ENCODE data around the gene TRIO.

TRIO gene

DNA sequence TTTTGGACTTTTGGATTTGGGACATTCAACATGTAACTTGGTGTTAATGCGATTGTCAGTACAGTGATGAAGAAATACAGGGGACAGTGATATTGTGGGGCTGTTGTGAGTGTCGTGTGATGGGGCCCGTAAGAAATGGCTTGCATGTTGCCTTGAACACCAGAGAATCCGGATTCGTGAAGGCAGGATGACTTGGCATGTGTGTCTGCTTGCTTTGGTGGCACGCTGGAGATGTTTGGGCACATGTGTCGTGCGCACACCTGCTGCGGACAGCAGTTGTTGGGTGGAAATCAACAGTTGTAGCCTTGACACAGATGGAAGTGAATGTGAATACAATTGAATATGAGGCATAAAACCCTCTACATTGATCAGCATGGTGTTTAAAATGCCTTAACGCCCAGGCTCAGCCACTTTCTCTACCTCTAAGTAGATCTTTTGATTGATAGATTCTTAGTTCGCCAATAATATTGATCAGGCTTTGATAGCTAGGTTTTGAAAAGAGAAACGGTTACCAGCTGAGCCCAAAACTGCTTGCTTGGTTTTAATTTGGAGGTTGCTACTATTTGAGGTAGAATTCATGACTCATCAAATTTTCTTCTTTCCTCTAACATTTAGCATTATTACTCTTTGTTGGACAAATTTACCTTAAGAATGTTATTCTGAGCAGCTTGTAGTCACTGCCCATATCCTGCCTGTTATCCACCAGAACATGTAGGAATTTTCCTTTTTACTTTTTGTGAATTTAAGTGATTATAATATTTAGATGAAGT is 94.4 kb downstream of the TRIO start:
- Histone ChIP-seq H3K4me3 (ENCODE audit: low read depth in 1 of 2, low read length in 2 of 2) (no peak overlapping the region), H3K4me1 (ENCODE audit: insufficient read depth, low read length) (peaks cover 50% of the 10 kb centered on the region), H3K9ac (ENCODE audit: low read length) (no peak overlapping the region), H3K36me3 (ENCODE audit: insufficient read depth, low read length) (no peaks in the 10 kb centered on the region), H3K27ac (ENCODE audit: low read depth, low read length) (no peak overlapping the region), H3K27me3 (ENCODE audit: control insufficient read depth in 1 of 2, insufficient read depth in 2 of 2, low read length in 2 of 2) (no peaks in the 10 kb centered on the region), H3K9me3 (ENCODE audit: low read length) (no peaks in the 10 kb centered on the region)

- Histone ChIP-seq H3K27ac (ENCODE audit: low read depth, low read length) (no peak overlapping the region), H3K27me3 (ENCODE audit: control insufficient read depth in 1 of 2, insufficient read depth in 2 of 2, low read length in 2 of 2) (no peaks in the 10 kb centered on the region), H3K4me3 (ENCODE audit: low read depth in 1 of 2, low read length in 2 of 2) (no peak overlapping the region), H3K4me1 (ENCODE audit: insufficient read depth, low read length) (peaks cover 50% of the 10 kb centered on the region), H3K36me3 (ENCODE audit: insufficient read depth, low read length) (no peaks in the 10 kb centered on the region), H3K9me3 (ENCODE audit: low read length) (no peaks in the 10 kb centered on the region), H3K9ac (ENCODE audit: low read length) (no peak overlapping the region)
These were observed 95.1 kb downstream of the TRIO start for GRCh38 chr5:14238272-14238671.

DNA sequence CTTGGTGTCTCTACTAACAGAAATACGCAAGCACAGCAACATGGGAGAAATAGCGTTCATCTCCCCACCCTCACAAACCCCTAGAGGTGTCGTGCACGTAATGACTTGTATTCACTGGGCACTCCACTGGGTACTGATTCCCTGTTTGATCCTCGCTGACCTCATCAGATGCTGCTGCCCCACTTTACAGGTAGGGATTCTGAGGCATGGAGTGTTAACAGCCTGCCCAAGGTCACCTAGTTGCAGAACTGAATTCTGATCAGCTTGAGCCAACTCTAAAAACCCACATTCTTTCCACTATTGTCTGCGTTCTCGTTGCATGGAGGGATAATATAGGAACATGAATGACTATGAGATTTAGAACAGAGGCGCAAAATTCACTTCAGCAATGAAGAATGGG is 96.3 kb downstream of the TRIO start:
- H3K9me3 ChIP-seq (ENCODE audit: low read length) = no peaks in the 10 kb centered on the region
- no peak overlapping the region for H3K4me3 ChIP-seq (ENCODE audit: low read depth in 1 of 2, low read length in 2 of 2)
- no peaks in the 10 kb centered on the region for H3K36me3 ChIP-seq (ENCODE audit: insufficient read depth, low read length)
- no peaks in the 10 kb centered on the region for H3K27me3 ChIP-seq (ENCODE audit: control insufficient read depth in 1 of 2, insufficient read depth in 2 of 2, low read length in 2 of 2)
- no peak overlapping the region for H3K27ac ChIP-seq (ENCODE audit: low read depth, low read length)
- H3K4me1 ChIP-seq (ENCODE audit: insufficient read depth, low read length) = peaks cover 50% of the 10 kb centered on the region
- H3K9ac ChIP-seq (ENCODE audit: low read length) = no peak overlapping the region

DNA sequence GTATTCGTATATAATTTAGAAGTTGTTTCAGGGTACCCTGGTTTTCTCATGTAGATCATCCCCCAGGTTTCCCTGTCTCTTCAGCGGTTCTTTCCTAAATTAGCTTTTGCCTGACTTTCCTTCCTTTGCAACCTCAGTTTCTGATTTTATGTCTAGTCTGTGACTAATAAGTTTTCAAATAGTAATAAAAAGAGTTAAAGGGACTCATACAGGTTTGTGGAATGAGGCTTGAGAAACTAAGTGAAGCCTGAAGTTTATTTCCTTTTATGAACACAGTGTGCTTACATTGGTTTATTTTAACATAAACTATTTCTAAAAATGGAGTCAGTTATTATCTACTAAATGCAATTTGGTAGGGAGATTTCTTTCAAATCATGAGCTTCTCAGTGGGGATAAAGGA is 96.8 kb downstream of the TRIO start:
- no peaks in the 10 kb centered on the region for H3K36me3 ChIP-seq (ENCODE audit: insufficient read depth, low read length)
- no peak overlapping the region for H3K4me3 ChIP-seq (ENCODE audit: low read depth in 1 of 2, low read length in 2 of 2)
- H3K9me3 ChIP-seq (ENCODE audit: low read length) = no peaks in the 10 kb centered on the region
- no peak overlapping the region for H3K9ac ChIP-seq (ENCODE audit: low read length)
- H3K4me1 ChIP-seq (ENCODE audit: insufficient read depth, low read length) = peaks cover 50% of the 10 kb centered on the region
- H3K27me3 ChIP-seq (ENCODE audit: control insufficient read depth in 1 of 2, insufficient read depth in 2 of 2, low read length in 2 of 2) = no peaks in the 10 kb centered on the region
- no peak overlapping the region for H3K27ac ChIP-seq (ENCODE audit: low read depth, low read length)

- Histone ChIP-seq H3K36me3 (ENCODE audit: insufficient read depth, low read length) (no peaks in the 10 kb centered on the region), H3K9ac (ENCODE audit: low read length) (no peak overlapping the region), H3K4me1 (ENCODE audit: insufficient read depth, low read length) (peaks cover 50% of the 10 kb centered on the region), H3K27ac (ENCODE audit: low read depth, low read length) (no peak overlapping the region), H3K27me3 (ENCODE audit: control insufficient read depth in 1 of 2, insufficient read depth in 2 of 2, low read length in 2 of 2) (no peaks in the 10 kb centered on the region), H3K9me3 (ENCODE audit: low read length) (no peaks in the 10 kb centered on the region), H3K4me3 (ENCODE audit: low read depth in 1 of 2, low read length in 2 of 2) (no peak overlapping the region)
These were observed 97.2 kb downstream of the TRIO start for GRCh38 chr5:14240359-14240758.

DNA sequence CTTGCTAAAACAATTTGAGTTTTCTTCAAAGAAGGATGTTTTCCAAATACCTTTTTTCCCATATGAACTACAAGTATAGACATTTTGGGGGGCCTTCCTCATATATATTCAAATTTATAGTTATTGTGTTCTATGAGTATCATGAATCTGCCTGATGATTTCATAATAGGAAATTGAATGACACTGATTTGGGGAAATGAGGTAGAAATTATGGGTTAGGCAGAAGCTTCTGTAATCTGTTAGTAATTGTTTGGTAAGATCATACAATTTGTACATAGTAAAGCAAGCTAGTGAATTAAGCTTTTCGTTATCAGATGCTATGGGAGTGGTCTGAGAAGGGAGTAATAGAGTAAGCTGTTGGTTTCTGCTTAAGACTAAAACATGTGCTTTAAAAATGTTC is 98.0 kb downstream of the TRIO start:
- Histone ChIP-seq H3K27ac (ENCODE audit: low read depth, low read length) (no peak overlapping the region), H3K4me1 (ENCODE audit: insufficient read depth, low read length) (peaks cover 50% of the 10 kb centered on the region), H3K36me3 (ENCODE audit: insufficient read depth, low read length) (no peaks in the 10 kb centered on the region), H3K4me3 (ENCODE audit: low read depth in 1 of 2, low read length in 2 of 2) (no peak overlapping the region), H3K9ac (ENCODE audit: low read length) (no peak overlapping the region), H3K27me3 (ENCODE audit: control insufficient read depth in 1 of 2, insufficient read depth in 2 of 2, low read length in 2 of 2) (no peaks in the 10 kb centered on the region), H3K9me3 (ENCODE audit: low read length) (no peaks in the 10 kb centered on the region)

DNA sequence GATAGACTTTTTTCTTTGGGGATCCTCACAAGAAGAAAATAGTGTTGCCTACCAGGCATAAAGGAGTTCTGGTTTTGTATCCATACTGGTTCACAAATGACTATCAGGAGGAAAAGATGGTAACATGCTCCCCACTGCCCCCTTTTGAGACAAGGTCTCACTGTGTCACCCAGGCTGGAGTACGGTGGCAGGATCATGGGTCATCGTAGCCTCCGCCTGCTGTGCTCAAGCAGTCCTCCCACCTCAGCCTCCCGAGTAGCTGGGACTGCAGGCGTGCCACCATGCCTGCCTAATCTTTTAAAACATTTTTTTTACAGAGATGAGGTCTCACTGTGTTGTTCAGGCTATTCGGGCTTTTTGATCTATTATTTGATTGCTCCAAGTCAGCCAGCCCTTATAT is 99.3 kb downstream of the TRIO start:
- Histone ChIP-seq H3K4me3 (ENCODE audit: low read depth in 1 of 2, low read length in 2 of 2) (no peak overlapping the region), H3K4me1 (ENCODE audit: insufficient read depth, low read length) (peaks cover 45% of the 10 kb centered on the region), H3K27ac (ENCODE audit: low read depth, low read length) (no peak overlapping the region), H3K9ac (ENCODE audit: low read length) (no peak overlapping the region), H3K9me3 (ENCODE audit: low read length) (no peaks in the 10 kb centered on the region), H3K36me3 (ENCODE audit: insufficient read depth, low read length) (no peaks in the 10 kb centered on the region), H3K27me3 (ENCODE audit: control insufficient read depth in 1 of 2, insufficient read depth in 2 of 2, low read length in 2 of 2) (no peaks in the 10 kb centered on the region)

DNA sequence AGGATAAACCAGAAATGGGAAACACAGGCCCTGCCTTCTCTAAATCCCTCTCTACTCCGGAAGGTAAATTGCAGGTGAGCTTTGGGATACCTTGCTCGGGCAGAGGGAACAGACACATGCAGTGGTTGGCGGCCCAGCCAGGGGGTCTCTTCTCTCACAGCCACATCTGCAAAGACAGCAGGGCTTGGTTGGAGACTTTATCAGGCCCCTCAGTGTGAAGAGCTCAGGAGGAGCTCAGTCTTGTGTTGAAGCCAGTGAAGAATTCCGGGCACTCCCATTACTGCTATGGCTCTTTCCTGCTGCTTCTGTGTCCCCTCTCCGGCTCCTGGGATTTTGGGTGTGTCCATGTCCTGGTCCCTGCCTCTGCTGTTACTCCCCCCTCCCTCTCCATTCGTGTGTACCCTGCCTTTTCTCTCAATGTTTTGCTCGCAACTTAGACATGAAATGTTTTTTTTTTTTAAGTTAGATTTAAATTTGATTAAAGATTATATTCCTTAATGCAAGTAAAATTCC is 99.8 kb downstream of the TRIO start:
- H3K4me1 ChIP-seq (ENCODE audit: insufficient read depth, low read length) = peaks cover 40% of the 10 kb centered on the region
- H3K9me3 ChIP-seq (ENCODE audit: low read length) = no peaks in the 10 kb centered on the region
- no peaks in the 10 kb centered on the region for H3K27me3 ChIP-seq (ENCODE audit: control insufficient read depth in 1 of 2, insufficient read depth in 2 of 2, low read length in 2 of 2)
- H3K27ac ChIP-seq (ENCODE audit: low read depth, low read length) = no peak overlapping the region
- H3K36me3 ChIP-seq (ENCODE audit: insufficient read depth, low read length) = no peaks in the 10 kb centered on the region
- H3K4me3 ChIP-seq (ENCODE audit: low read depth in 1 of 2, low read length in 2 of 2) = no peak overlapping the region
- H3K9ac ChIP-seq (ENCODE audit: low read length) = no peak overlapping the region

- Histone ChIP-seq H3K4me3 (ENCODE audit: low read depth in 1 of 2, low read length in 2 of 2) (no peak overlapping the region), H3K36me3 (ENCODE audit: insufficient read depth, low read length) (no peaks in the 10 kb centered on the region), H3K27ac (ENCODE audit: low read depth, low read length) (no peak overlapping the region), H3K27me3 (ENCODE audit: control insufficient read depth in 1 of 2, insufficient read depth in 2 of 2, low read length in 2 of 2) (no peaks in the 10 kb centered on the region), H3K4me1 (ENCODE audit: insufficient read depth, low read length) (peaks cover 34% of the 10 kb centered on the region), H3K9ac (ENCODE audit: low read length) (no peak overlapping the region), H3K9me3 (ENCODE audit: low read length) (no peaks in the 10 kb centered on the region)
These were observed 100.6 kb downstream of the TRIO start for GRCh38 chr5:14243766-14244165.

GRCh38 chr5:14244721-14245120 is 101.6 kb downstream of the TRIO start:
- Histone ChIP-seq H3K27ac (ENCODE audit: low read depth, low read length) (no peak overlapping the region), H3K9ac (ENCODE audit: low read length) (no peak overlapping the region), H3K4me1 (ENCODE audit: insufficient read depth, low read length) (peaks cover 34% of the 10 kb centered on the region), H3K4me3 (ENCODE audit: low read depth in 1 of 2, low read length in 2 of 2) (no peak overlapping the region), H3K9me3 (ENCODE audit: low read length) (no peaks in the 10 kb centered on the region), H3K27me3 (ENCODE audit: control insufficient read depth in 1 of 2, insufficient read depth in 2 of 2, low read length in 2 of 2) (no peaks in the 10 kb centered on the region), H3K36me3 (ENCODE audit: insufficient read depth, low read length) (no peaks in the 10 kb centered on the region)

- Histone ChIP-seq H3K4me3 (ENCODE audit: low read depth in 1 of 2, low read length in 2 of 2) (no peak overlapping the region), H3K9ac (ENCODE audit: low read length) (no peak overlapping the region), H3K27ac (ENCODE audit: low read depth, low read length) (no peak overlapping the region), H3K36me3 (ENCODE audit: insufficient read depth, low read length) (no peaks in the 10 kb centered on the region), H3K9me3 (ENCODE audit: low read length) (no peaks in the 10 kb centered on the region), H3K27me3 (ENCODE audit: control insufficient read depth in 1 of 2, insufficient read depth in 2 of 2, low read length in 2 of 2) (no peaks in the 10 kb centered on the region), H3K4me1 (ENCODE audit: insufficient read depth, low read length) (peaks cover 34% of the 10 kb centered on the region)
These were observed 102.2 kb downstream of the TRIO start for GRCh38 chr5:14245132-14245925.

All from muscle layer of colon (tissue), 2 donors.